Activated T-cell treated with anti-CD3 and anti-CD28 coated beads, Interleukin-2, amount 50 U/mL, for 72 hours (primary cell): Measurements from ENCODE around the gene SET. TPM values are rescaled to one million over a fixed set of nuclear protein-coding genes. Genes with fewer than 3 reads are reported as not detected.
A peak's percentile ranks its signal among the peaks of the same experiment; 100 is the strongest.
"Not testable (repeated sequence)": the region's sequence is repeated elsewhere in the genome, so short reads cannot be mapped to it uniquely, and the experiment has no call there.

Source experiments
- ATAC-seq, 2 donors: fragments of 150-1000 bp; cut with Tn5 transposase; replicated peaks in 1 of 2; 2 replicates each; pipeline ENCODE4 v1.10.0; 2021; ENCODE audit warnings: moderate library complexity in 2 of 2, mild to moderate bottlenecking in 1 of 2
- DNase-seq, 2 donors: peaks; one replicate each; pipeline ENCODE4 v3.0.0; 2021 to 2022; ENCODE audit warnings: mixed read lengths in 1 of 2
- H3K27ac Mint-ChIP-seq: one replicate; pipeline ENCODE4 v1.8.0; 2022; ENCODE audit warnings: mild to moderate bottlenecking, moderate library complexity, mixed read lengths
- H3K27me3 Mint-ChIP-seq: one replicate; pipeline ENCODE4 v1.8.0; 2022; ENCODE audit warnings: low read depth, mixed read lengths
- H3K36me3 Mint-ChIP-seq, 2 donors: one replicate each; pipeline ENCODE4 v1.8.0; 2022; ENCODE audit warnings: mixed read lengths in 2 of 2, mild to moderate bottlenecking in 1 of 2; ENCODE audit not compliant: insufficient read depth in 2 of 2
- H3K4me1 Mint-ChIP-seq: one replicate; pipeline ENCODE4 v1.8.0; 2022; ENCODE audit warnings: low read depth, mixed read lengths
- H3K4me3 Mint-ChIP-seq, 2 donors: one replicate each; pipeline ENCODE4 v1.8.0; 2022; ENCODE audit warnings: mild to moderate bottlenecking in 2 of 2, mixed read lengths in 2 of 2, moderate library complexity in 2 of 2
- H3K9me3 Mint-ChIP-seq, 2 donors: one replicate each; pipeline ENCODE4 v1.8.0; 2022; ENCODE audit warnings: mixed read lengths in 2 of 2
- total RNA-seq, 2 donors: library from RNA; stranded (reverse); gene quantifications; one replicate each; pipeline ENCODE4 v1.2.3, GENCODE V29; 2022

SET gene
- total RNA-seq, result 100 to 1,000 TPM; 448 to 582 TPM

- H3K9me3 Mint-ChIP-seq, result no peaks in the 10 kb centered on the region
- no peaks in the 10 kb centered on the region for H3K27me3 Mint-ChIP-seq
- peak; percentile 96 to 97 for DNase-seq
- ATAC-seq, result peak; percentile 74 to 78
- peak within 1 kb of the TSS; percentile 96 for H3K27ac Mint-ChIP-seq
- peaks cover 21 to 29% of the 10 kb centered on the region in 2 donors for H3K36me3 Mint-ChIP-seq
- peaks cover 65% of the 10 kb centered on the region for H3K4me1 Mint-ChIP-seq
- H3K4me3 Mint-ChIP-seq, result peak within 1 kb of the TSS; percentile 93 to 100
These were observed at the start of gene SET for GRCh38 chr9:128688501-128689292. TSS of gene SET (plus strand) at chr9:128689222. CDS start at chr9:128689583, 361 bp downstream.

GRCh38 chr9:128640603-128641002, 48.4 kb upstream of the SET start:
- no peak overlapping the region for H3K27ac Mint-ChIP-seq

DNA sequence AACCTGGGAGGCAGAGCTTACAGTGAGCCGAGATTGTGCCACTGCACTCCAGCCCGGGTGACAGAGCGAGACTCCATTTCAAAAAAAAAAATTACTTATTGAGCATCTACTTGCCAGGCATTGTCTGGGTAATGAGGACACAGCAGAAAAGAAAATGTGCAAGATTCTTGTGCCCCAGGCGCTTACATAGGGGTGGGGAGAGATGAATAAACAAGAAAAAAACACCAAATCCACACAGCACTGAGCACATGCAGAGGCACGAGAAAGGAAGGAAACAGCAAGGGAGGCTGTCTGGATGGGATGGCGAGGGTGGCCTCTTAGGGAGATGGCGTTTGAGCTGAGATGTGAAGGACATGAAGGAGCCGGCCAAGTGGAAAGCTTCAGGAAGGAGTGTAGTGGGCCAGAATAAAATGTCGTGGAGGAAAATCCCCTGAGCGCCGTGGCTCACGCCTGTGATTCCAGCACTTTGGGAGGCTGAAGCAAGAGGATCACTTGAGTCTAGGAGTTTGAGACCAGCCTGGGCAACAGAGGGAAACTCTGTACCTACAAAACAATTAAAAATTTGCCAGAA, 46.3 kb upstream of the SET start:
- ATAC-seq, result no peak
- no peak overlapping the region for H3K27ac Mint-ChIP-seq

More at GRCh38 chr9:128640603-128641002, 48.4 kb upstream of the SET start:
- no peaks in the 10 kb centered on the region for H3K4me1 Mint-ChIP-seq
- DNase-seq, result no peak
- H3K36me3 Mint-ChIP-seq, result no peaks in the 10 kb centered on the region
- no peaks in the 10 kb centered on the region for H3K27me3 Mint-ChIP-seq
- no peaks in the 10 kb centered on the region for H3K9me3 Mint-ChIP-seq
- no peak overlapping the region for H3K4me3 Mint-ChIP-seq
- no peak for ATAC-seq

DNA sequence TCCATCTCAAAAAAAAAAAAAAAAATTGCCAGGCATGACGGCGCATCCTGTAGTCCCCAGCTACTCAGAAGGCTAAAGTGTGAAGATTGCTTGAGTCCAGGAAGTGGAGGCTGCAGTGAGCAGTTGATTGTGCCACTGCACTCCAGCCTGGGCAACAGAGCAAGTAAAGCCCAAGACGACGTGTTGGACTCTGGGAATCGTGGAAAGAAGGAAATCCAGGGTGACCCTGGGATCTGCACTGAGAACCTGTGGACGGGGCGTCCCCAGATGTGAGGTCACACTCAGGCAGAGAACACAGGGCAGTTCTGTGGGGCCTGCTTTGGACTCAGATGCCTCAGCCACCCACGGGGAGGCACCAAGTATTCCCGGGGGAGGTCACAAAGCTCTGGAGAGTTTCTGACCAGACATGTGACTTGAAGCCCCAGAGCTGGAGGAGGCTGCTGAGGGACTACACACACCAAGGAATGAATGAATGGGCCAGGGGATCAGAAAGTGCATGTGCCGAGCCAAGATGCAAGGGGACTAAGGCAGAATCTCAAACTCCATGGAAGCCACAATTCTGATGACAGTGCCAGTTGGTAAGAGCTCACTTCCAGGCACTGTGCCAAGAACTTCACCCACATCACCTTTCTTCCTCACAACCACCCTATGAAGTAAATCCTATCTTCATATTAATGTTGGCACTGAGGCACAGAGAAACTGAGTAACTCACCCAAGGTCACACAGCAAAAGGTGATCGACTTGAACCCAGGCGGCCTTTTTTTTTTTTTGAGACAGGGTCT, 45.3 kb upstream of the SET start:
- Mint-ChIP-seq H3K9me3 (no peaks in the 10 kb centered on the region), H3K27me3 (no peaks in the 10 kb centered on the region), H3K4me3 (no peak overlapping the region), H3K4me1 (no peaks in the 10 kb centered on the region), H3K36me3 (no peaks in the 10 kb centered on the region), H3K27ac (no peak overlapping the region)
- no peak for ATAC-seq
- no peak for DNase-seq

More for the DNA sequence above, 46.3 kb upstream of the SET start:
- no peak overlapping the region for H3K4me3 Mint-ChIP-seq
- H3K36me3 Mint-ChIP-seq, result no peaks in the 10 kb centered on the region
- no peak for DNase-seq
- H3K27me3 Mint-ChIP-seq, result no peaks in the 10 kb centered on the region
- no peaks in the 10 kb centered on the region for H3K4me1 Mint-ChIP-seq
- no peaks in the 10 kb centered on the region for H3K9me3 Mint-ChIP-seq

DNA sequence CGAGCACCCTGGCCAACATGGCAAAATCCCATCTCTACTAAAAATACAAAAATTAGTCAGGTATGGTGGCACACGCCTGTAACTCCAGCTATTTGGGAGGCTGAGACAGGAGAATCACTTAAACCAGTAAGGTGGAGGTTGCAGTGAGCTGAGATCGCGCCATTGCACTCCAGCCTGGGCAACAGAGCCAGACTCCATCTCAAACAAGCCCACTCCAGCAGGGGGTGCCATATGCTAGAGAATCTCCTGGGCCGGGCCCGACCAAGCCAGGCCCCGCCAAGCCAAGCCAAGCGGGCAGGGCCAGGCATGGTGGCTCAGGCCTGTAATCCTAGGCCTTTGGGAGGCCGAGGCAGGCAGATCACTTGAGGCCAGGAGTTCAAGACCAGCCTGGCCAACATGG, 40.8 kb upstream of the SET start:
- ATAC-seq, result peak; percentile 97
- H3K27ac Mint-ChIP-seq, H3K9me3 Mint-ChIP-seq, H3K27me3 Mint-ChIP-seq, H3K36me3 Mint-ChIP-seq, H3K4me3 Mint-ChIP-seq, H3K4me1 Mint-ChIP-seq: not testable (repeated sequence)
- peak; percentile 80 to 82 for DNase-seq

DNA sequence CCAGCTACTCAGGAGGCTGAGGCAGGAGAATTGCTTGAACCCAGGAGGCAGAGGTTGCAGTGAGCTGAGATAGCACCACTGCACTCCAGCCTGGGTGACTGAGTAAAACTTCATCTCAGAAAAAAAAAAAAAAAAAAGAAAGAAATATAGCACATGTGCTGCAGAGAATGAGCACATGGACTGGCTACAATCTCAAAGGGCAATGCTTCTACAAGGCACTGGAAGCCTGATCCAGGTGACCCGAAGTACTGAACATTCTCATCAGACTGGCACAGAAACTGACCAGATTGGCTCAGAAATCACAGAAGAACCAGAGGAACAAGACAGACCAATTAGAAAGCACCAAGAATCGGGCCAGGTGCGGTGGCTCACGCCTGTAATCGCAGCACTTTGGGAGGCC, 37.2 kb upstream of the SET start:
- H3K4me3 Mint-ChIP-seq, result no peak overlapping the region
- no peak overlapping the region for H3K27ac Mint-ChIP-seq
- no peaks in the 10 kb centered on the region for H3K27me3 Mint-ChIP-seq
- DNase-seq, result no peak
- no peak for ATAC-seq
- no peaks in the 10 kb centered on the region for H3K36me3 Mint-ChIP-seq
- peaks cover 8% of the 10 kb centered on the region for H3K4me1 Mint-ChIP-seq
- no peaks in the 10 kb centered on the region for H3K9me3 Mint-ChIP-seq

GRCh38 chr9:128653908-128654307, 35.1 kb upstream of the SET start:
- Mint-ChIP-seq H3K36me3 (no peaks in the 10 kb centered on the region), H3K4me3 (no peak overlapping the region), H3K4me1 (peaks cover 16% of the 10 kb centered on the region), H3K9me3 (no peaks in the 10 kb centered on the region), H3K27ac (no peak overlapping the region), H3K27me3 (no peaks in the 10 kb centered on the region)
- no peak for DNase-seq
- ATAC-seq, result no peak

GRCh38 chr9:128654481-128654880, 34.5 kb upstream of the SET start:
- Mint-ChIP-seq H3K4me3 (no peak overlapping the region), H3K27ac (no peak overlapping the region)

GRCh38 chr9:128656416-128657343, 32.3 kb upstream of the SET start, which contains the start of gene DYNC2I2:
TSS of gene DYNC2I2 (minus strand) at chr9:128656847. CDS start at chr9:128656726, 121 bp downstream.
- DNase-seq (peak; percentile 97 to 98), ATAC-seq (peak; percentile 99)
- Mint-ChIP-seq H3K27ac (peak within 1 kb of the TSS; percentile 100), H3K9me3 (no peaks in the 10 kb centered on the region), H3K36me3 (no peaks in the 10 kb centered on the region), H3K27me3 (no peaks in the 10 kb centered on the region), H3K4me1 (peaks cover 16% of the 10 kb centered on the region), H3K4me3 (peak within 1 kb of the TSS; percentile 92 to 95)

More at GRCh38 chr9:128654481-128654880, 34.5 kb upstream of the SET start:
- H3K9me3 Mint-ChIP-seq, result no peaks in the 10 kb centered on the region
- no peak for DNase-seq
- no peaks in the 10 kb centered on the region for H3K27me3 Mint-ChIP-seq
- no peaks in the 10 kb centered on the region for H3K36me3 Mint-ChIP-seq
- H3K4me1 Mint-ChIP-seq, result peaks cover 16% of the 10 kb centered on the region
- no peak for ATAC-seq

DNA sequence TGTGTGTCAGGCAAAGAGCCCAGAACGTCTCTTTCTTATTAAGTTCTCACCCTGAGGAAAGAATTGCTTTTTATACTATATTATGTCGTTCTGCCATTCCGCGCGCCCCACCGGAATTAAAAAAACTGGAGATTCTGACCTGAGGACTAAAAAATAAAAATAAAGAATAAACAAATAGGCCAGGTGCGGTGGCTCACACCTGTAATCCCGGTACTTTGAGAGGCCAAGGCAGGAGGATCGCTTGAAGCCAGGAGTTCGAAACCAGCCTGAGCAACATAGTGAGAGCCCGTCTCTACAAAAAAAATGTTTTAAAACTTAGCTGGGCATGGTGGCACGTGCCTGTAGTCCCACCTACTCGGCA, 31.7 kb upstream of the SET start:
- H3K27me3 Mint-ChIP-seq, result no peaks in the 10 kb centered on the region
- no peak for DNase-seq
- no peaks in the 10 kb centered on the region for H3K36me3 Mint-ChIP-seq
- ATAC-seq, result no peak
- peaks cover 16% of the 10 kb centered on the region for H3K4me1 Mint-ChIP-seq
- H3K9me3 Mint-ChIP-seq, result no peaks in the 10 kb centered on the region
- H3K4me3 Mint-ChIP-seq, result peak overlapping the region; percentile 92 to 95
- H3K27ac Mint-ChIP-seq, result peak overlapping the region; percentile 100

GRCh38 chr9:128657796-128658195, 31.2 kb upstream of the SET start:
- no peaks in the 10 kb centered on the region for H3K27me3 Mint-ChIP-seq
- no peaks in the 10 kb centered on the region for H3K9me3 Mint-ChIP-seq
- DNase-seq, result no peak
- no peak for ATAC-seq
- H3K27ac Mint-ChIP-seq, result no peak overlapping the region
- H3K4me3 Mint-ChIP-seq, result peak overlapping the region in 1 of 2 donors; percentile 92
- peaks cover 16% of the 10 kb centered on the region for H3K4me1 Mint-ChIP-seq
- H3K36me3 Mint-ChIP-seq, result no peaks in the 10 kb centered on the region

DNA sequence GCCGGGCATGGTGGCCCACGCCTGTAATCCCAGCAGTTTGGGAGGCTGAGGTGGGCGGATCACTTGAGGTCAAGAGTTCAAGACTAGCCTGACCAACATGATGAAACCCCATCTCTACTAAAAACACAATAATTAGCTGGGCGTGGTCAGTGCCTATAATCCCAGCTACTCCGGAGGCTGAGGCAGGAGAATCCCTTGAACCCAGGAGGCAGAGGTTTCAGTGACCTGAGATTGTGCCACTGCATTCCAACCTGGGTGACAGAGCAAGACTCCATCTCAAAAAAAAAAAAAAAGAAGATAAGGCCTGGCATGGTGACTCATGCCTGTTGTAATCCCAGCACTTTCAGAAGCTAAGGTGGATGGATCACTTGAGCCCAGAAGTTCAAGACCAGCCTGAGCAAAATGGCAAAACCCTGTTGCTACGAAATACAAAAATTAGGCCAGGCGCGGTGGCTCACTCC, 22.5 kb upstream of the SET start:
- not testable (repeated sequence) for H3K9me3 Mint-ChIP-seq, H3K27me3 Mint-ChIP-seq, ATAC-seq, H3K36me3 Mint-ChIP-seq, H3K4me1 Mint-ChIP-seq, H3K4me3 Mint-ChIP-seq, H3K27ac Mint-ChIP-seq, DNase-seq
